Gastrocnemius medialis (tissue), 4 donors: ENCODE results near the gene TUT4. TPM values are rescaled to one million over a fixed set of nuclear protein-coding genes. Genes with fewer than 3 reads are reported as not detected.

Experiments used
- ATAC-seq, 2 donors: fragments of 150-250 bp; one replicate each; pipeline ENCODE4 v1.9.1; 2016
- DNase-seq, 2 donors: peaks; one replicate each; pipeline ENCODE4 v3.0.0-alpha.2; 2019
- H3K27ac ChIP-seq, 4 donors: fragments of 200-600 bp; sonication (generic); 1 replicate in 1 of 4; 2 replicates in 3 of 4; pipeline ENCODE4 v1.5.1; 2016 to 2018; ENCODE audit warnings: mild to moderate bottlenecking in 2 of 4, moderate library complexity in 1 of 4
- H3K27me3 ChIP-seq, 3 donors: fragments of 200-600 bp; sonication (generic) in 2 of 3; 1 replicate in 1 of 3; 2 replicates in 2 of 3; pipeline versions ENCODE4 v1.5.1 to v1.6.0; 2016 to 2019; ENCODE audit warnings: mild to moderate bottlenecking in 1 of 3, moderate library complexity in 1 of 3
- H3K36me3 ChIP-seq, 2 donors: fragments of 200-600 bp; sonication (generic) in 1 of 2; one replicate each; pipeline ENCODE4 v1.5.1; 2017 to 2018
- H3K4me1 ChIP-seq, 2 donors: fragments of 200-600 bp; sonication (generic) in 1 of 2; one replicate each; pipeline ENCODE4 v1.5.1; 2016 to 2017; ENCODE audit warnings: mild to moderate bottlenecking in 2 of 2
- H3K4me3 ChIP-seq, 4 donors: fragments of 200-600 bp; sonication (generic) in 3 of 4; 1 replicate in 1 of 4; 2 replicates in 3 of 4; pipeline ENCODE4 v1.5.1; 2016 to 2019; ENCODE audit warnings: mild to moderate bottlenecking in 2 of 4
- H3K9me3 ChIP-seq, 3 donors: fragments of 200-600 bp; sonication (generic) in 2 of 3; 1 replicate in 1 of 3; 2 replicates in 2 of 3; pipeline ENCODE4 v1.5.1; 2016 to 2019
- POLR2A ChIP-seq, 2 donors: fragments of 450-650 bp; IDR thresholded peaks; one replicate each; pipeline ENCODE4 v1.6.1; 2017; ENCODE audit warnings: antibody characterized with exemption in 2 of 2, mild to moderate bottlenecking in 2 of 2, moderate library complexity in 2 of 2
- in situ Hi-C, 4 donors: fragments of 200-750 bp; cut with MboI; loops; one replicate each; pipeline versions ENCODE4 v1.15.0 to v1.8.0; 2017; ENCODE audit warnings: low sequenced_read_pairs in 4 of 4
- intact Hi-C: fragments of 100-400 bp; cut with DNase I; formaldehyde crosslinking; loops from one replicate; pipeline ENCODE4 v1.15.1; 2023; ENCODE audit warnings: low total_unique reads
- total RNA-seq, 4 donors: library from RNA; depleted of rRNA; stranded (reverse); fragments of >200 nt; gene quantifications; one replicate each; pipeline versions ENCODE4 v1.1.0 to v1.2.3, GENCODE V29; 2016
- TF ChIP-seq, protein P1 (sequence below), 5 experiments: fragments of 450-650 bp in 3 of 5; fragments of 200-600 bp in 2 of 5; sonication (generic) in 2 of 5; IDR thresholded peaks in 4 of 5; conservative IDR thresholded peaks in 1 of 5; 1 replicate in 4 of 5; 2 replicates in 1 of 5; pipeline ENCODE4 v1.5.1; 2016 to 2019; ENCODE audit warnings: antibody characterized with exemption in 5 of 5, mild to moderate bottlenecking in 3 of 5, moderate library complexity in 3 of 5

TUT4 gene
- total RNA-seq, 4 donors from 2014 or later = 51.7 to 152 (median 67.5) TPM

- Histone ChIP-seq H3K4me3 (no peak overlapping the region), H3K27ac (no peak overlapping the region), H3K27me3 (no peaks in the 10 kb centered on the region), H3K4me1 (no peaks in the 10 kb centered on the region), H3K36me3 (peaks cover 8 to 61% of the 10 kb centered on the region in 2 donors), H3K9me3 (no peaks in the 10 kb centered on the region)
- intact Hi-C loops = no loop called here
- TF ChIP-seq POLR2A (IDR thresholded peaks at IDR 0.05) = no peak
- TF ChIP-seq, protein P1, sequence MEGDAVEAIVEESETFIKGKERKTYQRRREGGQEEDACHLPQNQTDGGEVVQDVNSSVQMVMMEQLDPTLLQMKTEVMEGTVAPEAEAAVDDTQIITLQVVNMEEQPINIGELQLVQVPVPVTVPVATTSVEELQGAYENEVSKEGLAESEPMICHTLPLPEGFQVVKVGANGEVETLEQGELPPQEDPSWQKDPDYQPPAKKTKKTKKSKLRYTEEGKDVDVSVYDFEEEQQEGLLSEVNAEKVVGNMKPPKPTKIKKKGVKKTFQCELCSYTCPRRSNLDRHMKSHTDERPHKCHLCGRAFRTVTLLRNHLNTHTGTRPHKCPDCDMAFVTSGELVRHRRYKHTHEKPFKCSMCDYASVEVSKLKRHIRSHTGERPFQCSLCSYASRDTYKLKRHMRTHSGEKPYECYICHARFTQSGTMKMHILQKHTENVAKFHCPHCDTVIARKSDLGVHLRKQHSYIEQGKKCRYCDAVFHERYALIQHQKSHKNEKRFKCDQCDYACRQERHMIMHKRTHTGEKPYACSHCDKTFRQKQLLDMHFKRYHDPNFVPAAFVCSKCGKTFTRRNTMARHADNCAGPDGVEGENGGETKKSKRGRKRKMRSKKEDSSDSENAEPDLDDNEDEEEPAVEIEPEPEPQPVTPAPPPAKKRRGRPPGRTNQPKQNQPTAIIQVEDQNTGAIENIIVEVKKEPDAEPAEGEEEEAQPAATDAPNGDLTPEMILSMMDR (IDR thresholded peaks at IDR 0.05 in 4 of 5, conservative IDR thresholded peaks at IDR 0.05 in 1 of 5) = no peak
- no peak for DNase-seq
- no peak for ATAC-seq
- in situ Hi-C loops = loop anchor here in 1 of 4 donors (25.0 kb wide), 1 partner anchor 243 kb away; the partner anchor contains the start of gene COA7
Measured at GRCh38 chr1:52444463-52444862, 108.4 kb downstream of the TUT4 start.

DNA sequence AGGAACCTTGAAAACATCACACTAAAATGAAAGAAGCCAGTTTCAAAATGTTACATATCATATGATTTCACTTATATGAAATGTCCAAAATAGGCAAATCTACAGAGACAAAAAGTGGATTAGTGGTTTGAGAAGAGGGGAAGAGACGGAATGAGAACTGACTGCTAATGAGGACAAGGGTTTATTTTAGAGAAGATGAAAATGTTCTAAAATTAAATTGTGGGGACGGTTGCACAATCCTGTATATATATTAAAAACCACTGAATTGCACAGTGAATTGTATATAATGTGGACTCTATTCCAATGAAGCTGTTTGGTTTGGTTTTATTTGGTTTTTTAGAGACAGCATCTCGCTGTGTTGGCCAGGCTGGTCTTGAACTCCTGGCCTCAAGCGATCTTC, 112.9 kb downstream of the TUT4 start:
- Histone ChIP-seq H3K27me3 (no peaks in the 10 kb centered on the region), H3K4me3 (no peak overlapping the region), H3K27ac (no peak overlapping the region), H3K4me1 (no peaks in the 10 kb centered on the region), H3K9me3 (no peaks in the 10 kb centered on the region), H3K36me3 (peaks cover 3 to 79% of the 10 kb centered on the region in 2 donors)
- intact Hi-C loops = no loop called here
- ATAC-seq (no peak), DNase-seq (no peak)
- in situ Hi-C loops = loop anchor here in 1 of 4 donors (25.0 kb wide), 1 partner anchor 247 kb away; the partner anchor contains the start of gene COA7
- TF ChIP-seq POLR2A (IDR thresholded peaks at IDR 0.05) = no peak

- Histone ChIP-seq H3K4me1 (no peaks in the 10 kb centered on the region), H3K9me3 (no peaks in the 10 kb centered on the region), H3K4me3 (no peak overlapping the region), H3K27ac (no peak overlapping the region), H3K36me3 (peaks cover 3 to 83% of the 10 kb centered on the region in 2 donors), H3K27me3 (no peaks in the 10 kb centered on the region)
- no peak for DNase-seq
- intact Hi-C loops (no loop called here), in situ Hi-C loops (loop anchor here in 1 of 4 donors (25.0 kb wide), 1 partner anchor 250 kb away; the partner anchor contains the start of gene COA7)
- no peak for ATAC-seq
- TF ChIP-seq, protein P1 (IDR thresholded peaks at IDR 0.05 in 4 of 5, conservative IDR thresholded peaks at IDR 0.05 in 1 of 5) = no peak
- no peak for TF ChIP-seq POLR2A (IDR thresholded peaks at IDR 0.05)
Measured at GRCh38 chr1:52436817-52437216, 116.1 kb downstream of the TUT4 start.

DNA sequence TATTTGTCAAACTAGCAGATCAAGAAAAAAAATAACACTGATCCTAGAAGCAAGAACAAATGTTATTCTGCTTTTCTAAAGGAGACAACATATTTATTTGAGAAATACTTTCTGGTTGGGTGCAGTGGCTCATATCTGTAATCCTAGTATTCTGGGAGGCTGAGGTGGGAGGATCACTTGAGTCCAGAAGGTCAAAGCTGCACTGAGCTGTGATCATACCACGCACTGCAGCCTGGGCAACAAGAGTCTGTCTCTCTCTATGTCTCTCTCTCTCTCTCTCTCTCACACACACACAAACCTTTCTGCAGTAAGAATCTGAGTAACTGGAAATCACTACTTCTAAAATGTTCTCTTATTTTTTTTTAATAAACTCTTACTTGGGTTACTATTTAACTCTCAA, 117.2 kb downstream of the TUT4 start:
- TF ChIP-seq, protein P1 (IDR thresholded peaks at IDR 0.05 in 4 of 5, conservative IDR thresholded peaks at IDR 0.05 in 1 of 5) = no peak
- no peak for TF ChIP-seq POLR2A (IDR thresholded peaks at IDR 0.05)
- intact Hi-C loops (no loop called here), in situ Hi-C loops (loop anchor here in 1 of 4 donors (25.0 kb wide), 1 partner anchor 252 kb away; the partner anchor contains the start of gene COA7)
- no peaks in the 10 kb centered on the region for H3K9me3 ChIP-seq
- DNase-seq = no peak
- H3K27ac ChIP-seq = no peak overlapping the region
- ATAC-seq = no peak
- H3K27me3 ChIP-seq = no peaks in the 10 kb centered on the region
- H3K36me3 ChIP-seq = peaks cover 6 to 82% of the 10 kb centered on the region in 2 donors
- H3K4me1 ChIP-seq = no peaks in the 10 kb centered on the region
- H3K4me3 ChIP-seq = no peak overlapping the region

DNA sequence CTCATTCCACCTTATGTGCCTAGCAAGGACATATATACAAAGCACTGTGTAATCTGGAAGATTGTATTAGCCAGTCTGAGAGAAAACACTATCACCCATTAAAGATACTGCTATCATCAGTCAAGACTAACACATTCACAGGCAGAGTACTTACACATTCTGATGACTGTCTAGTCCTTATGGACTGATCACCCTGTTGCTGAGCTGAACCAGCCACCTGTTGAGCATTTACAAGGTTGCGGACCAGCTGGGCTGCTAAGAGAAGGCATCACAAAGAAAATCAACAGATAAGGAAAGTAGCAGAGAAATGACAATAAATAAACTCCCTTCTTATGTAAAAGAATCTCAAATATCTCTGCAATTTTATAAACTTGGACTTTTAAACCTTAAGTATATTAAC, 117.7 kb downstream of the TUT4 start:
- in situ Hi-C loops = loop anchor here in 1 of 4 donors (25.0 kb wide), 1 partner anchor 252 kb away; the partner anchor contains the start of gene COA7
- Histone ChIP-seq H3K9me3 (no peaks in the 10 kb centered on the region), H3K27ac (no peak overlapping the region), H3K4me3 (no peak overlapping the region), H3K36me3 (peaks cover 7 to 87% of the 10 kb centered on the region in 2 donors), H3K4me1 (no peaks in the 10 kb centered on the region), H3K27me3 (no peaks in the 10 kb centered on the region)
- no peak for DNase-seq
- no peak for TF ChIP-seq POLR2A (IDR thresholded peaks at IDR 0.05)
- TF ChIP-seq, protein P1 (IDR thresholded peaks at IDR 0.05 in 4 of 5, conservative IDR thresholded peaks at IDR 0.05 in 1 of 5) = no peak
- intact Hi-C loops = no loop called here
- no peak for ATAC-seq
